Heart right ventricle (tissue), 16 donors: ENCODE data around the gene SPAM1. TPM values are rescaled to one million over a fixed set of nuclear protein-coding genes. Genes with fewer than 3 reads are reported as not detected.

Experiments used
- ATAC-seq, 8 donors: fragments of 200-7000 bp; cut with Tn5 transposase; one replicate each; pipeline ENCODE4 v1.9.1; 2020; ENCODE audit warnings: mild to moderate bottlenecking in 8 of 8, moderate library complexity in 8 of 8, moderate number of reproducible peaks in 1 of 8
- DNase-seq, 2 donors: peaks; one replicate each; pipeline ENCODE4 v3.0.0-alpha.2; 2020
- H3K27ac ChIP-seq, 10 donors: fragments of 200-600 bp; sonication (generic) in 2 of 10; one replicate each; pipeline versions ENCODE4 v1.5.0 to v1.8.0; 2020 to 2022; ENCODE audit warnings: mild to moderate bottlenecking in 3 of 10
- H3K27me3 ChIP-seq, 7 donors: fragments of 200-600 bp; one replicate each; pipeline ENCODE4 v1.8.0; 2021 to 2022; ENCODE audit warnings: mild to moderate bottlenecking in 2 of 7
- H3K36me3 ChIP-seq, 9 donors: fragments of 200-600 bp; sonication (generic) in 1 of 9; one replicate each; pipeline versions ENCODE4 v1.5.0 to v1.8.0; 2020 to 2022; ENCODE audit warnings: mild to moderate bottlenecking in 2 of 9
- H3K4me1 ChIP-seq, 9 donors: fragments of 200-600 bp; sonication (generic) in 1 of 9; one replicate each; pipeline versions ENCODE4 v1.5.0 to v1.8.0; 2020 to 2022; ENCODE audit warnings: mild to moderate bottlenecking in 4 of 9
- H3K4me3 ChIP-seq, 10 donors: fragments of 200-600 bp; sonication (generic) in 2 of 10; one replicate each; pipeline versions ENCODE4 v1.5.0 to v1.8.0; 2020 to 2022; ENCODE audit warnings: mild to moderate bottlenecking in 7 of 10, moderate library complexity in 2 of 10
- H3K9me3 ChIP-seq, 11 donors: fragments of 200-600 bp in 10 of 11; sonication (generic) in 2 of 11; one replicate each; pipeline versions ENCODE4 v1.5.0 to v1.8.0; 2013 to 2022; ENCODE audit warnings: mild to moderate bottlenecking in 2 of 11, control low read depth in 1 of 11, moderate library complexity in 1 of 11
- WGBS, 2 donors: extraction: QIAGEN DNeasy Blood & Tissue Kit; methylation state at CpG; one replicate each; pipeline ENCODE4 v1.1.7; 2013; ENCODE audit warnings: inconsistent platforms in 1 of 2; 5-methylcytosine and 5-hydroxymethylcytosine counted together
- intact Hi-C, 10 donors: fragments of 100-400 bp; cut with DNase I; formaldehyde crosslinking; loops; one replicate each; pipeline versions ENCODE4 v1.11.1 to v1.14.2; 2022
- polyA plus RNA-seq, 2 donors: library from polyadenylated mRNA; stranded (reverse); fragments of 200-250 nt; gene quantifications; one replicate each; pipeline ENCODE4 v1.2.3, GENCODE V29; 2013
- total RNA-seq, 10 donors: library from RNA; stranded (reverse); fragmentation: NEBNext Ultra II Directional in 3 of 10; extraction: Animal tissue kit (Norgen Biotek cat#: 25700) in 3 of 10; gene quantifications; one replicate each; pipeline versions ENCODE4 v1.2.1 to v1.2.4, GENCODE V29; 2021 to 2023
- TF ChIP-seq, protein P1 (sequence below), 9 donors: fragments of 200-600 bp; sonication (generic) in 2 of 9; IDR thresholded peaks; one replicate each; pipeline versions ENCODE4 v1.5.0 to v1.8.0; 2021 to 2022; ENCODE audit warnings: antibody characterized with exemption in 9 of 9, mild to moderate bottlenecking in 5 of 9, moderate library complexity in 1 of 9
- donor health status: Arrhythmogenic right ventricular cardiomyopathy.
- donor health status: ischemic (EF 13 %, LVEDD 7.1; RV severe dilation, severe dysfunction).
- donor health status: healthy with polysubstance abuse.
- donor health status: DM: no; HTN: yes; CAD: no.
- donor health status: DM: no; HTN: no; CAD: no.
- donor health status: ischemic (EF 25% LVEDD 6.9; RV normal size, moderate dysfunction).
- donor health status: ischemic (EF 25% LVEDD 5.7; RV mildly dilated, moderate dysfunction).
- donor health status: healthy.
- donor health status: DM: yes; HTN: yes; CAD: no.
- donor health status: Ischemic cardiomyopathy.
- donor health status: ischemic (EF 35%, LVEDD 5.7; RV mildly dilated, moderate dysfunction).
- donor health status: nonischemic (EF 11% LVEDD 7.7; RV severe dilation, severe dysfunction).
- donor health status: DM: yes; HTN: yes; CAD: no.
- donor health status: PGD.
- donor health status: ischemic (EF 29% LVEDD 5.4; RV normal size, mild dysfunction).
- donor health status: nonischemic (EF 23%, LVEDD 6.1; RV moderate dilation, normal function).

SPAM1 gene
- total and polyA plus RNA-seq, 12 donors: 0.32 TPM; not detected in 11

DNA sequence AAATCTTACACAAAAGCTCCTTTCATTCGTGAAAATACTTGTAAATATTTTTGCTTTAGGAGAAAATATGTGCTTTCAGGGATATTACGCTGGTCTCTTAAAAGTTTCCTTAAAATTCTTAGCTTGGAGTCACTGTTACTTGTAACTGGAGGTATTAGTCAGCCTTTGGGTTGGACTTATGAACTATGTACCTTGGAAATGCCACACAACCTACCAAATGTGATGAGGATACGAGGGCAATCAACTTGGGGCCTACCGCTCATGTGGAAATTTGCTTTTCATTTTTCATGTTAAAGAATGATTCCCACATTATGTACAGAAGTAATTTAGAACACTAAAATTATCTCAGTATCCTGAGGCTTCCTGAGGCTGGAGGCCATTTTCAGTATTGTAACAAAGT is 23.1 kb downstream of the SPAM1 start:
- H3K27ac ChIP-seq: no peak overlapping the region
- H3K4me3 ChIP-seq: no peak overlapping the region
- H3K9me3 ChIP-seq: no peaks in the 10 kb centered on the region
- no peaks in the 10 kb centered on the region for H3K36me3 ChIP-seq
- 90 to 91% methylated on average over 4 of the region's 4 CpGs for WGBS, 2 donors
- no peak for DNase-seq
- TF ChIP-seq, protein P1, sequence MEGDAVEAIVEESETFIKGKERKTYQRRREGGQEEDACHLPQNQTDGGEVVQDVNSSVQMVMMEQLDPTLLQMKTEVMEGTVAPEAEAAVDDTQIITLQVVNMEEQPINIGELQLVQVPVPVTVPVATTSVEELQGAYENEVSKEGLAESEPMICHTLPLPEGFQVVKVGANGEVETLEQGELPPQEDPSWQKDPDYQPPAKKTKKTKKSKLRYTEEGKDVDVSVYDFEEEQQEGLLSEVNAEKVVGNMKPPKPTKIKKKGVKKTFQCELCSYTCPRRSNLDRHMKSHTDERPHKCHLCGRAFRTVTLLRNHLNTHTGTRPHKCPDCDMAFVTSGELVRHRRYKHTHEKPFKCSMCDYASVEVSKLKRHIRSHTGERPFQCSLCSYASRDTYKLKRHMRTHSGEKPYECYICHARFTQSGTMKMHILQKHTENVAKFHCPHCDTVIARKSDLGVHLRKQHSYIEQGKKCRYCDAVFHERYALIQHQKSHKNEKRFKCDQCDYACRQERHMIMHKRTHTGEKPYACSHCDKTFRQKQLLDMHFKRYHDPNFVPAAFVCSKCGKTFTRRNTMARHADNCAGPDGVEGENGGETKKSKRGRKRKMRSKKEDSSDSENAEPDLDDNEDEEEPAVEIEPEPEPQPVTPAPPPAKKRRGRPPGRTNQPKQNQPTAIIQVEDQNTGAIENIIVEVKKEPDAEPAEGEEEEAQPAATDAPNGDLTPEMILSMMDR (IDR thresholded peaks at IDR 0.05): no peak
- no peaks in the 10 kb centered on the region for H3K4me1 ChIP-seq
- ATAC-seq: no peak
- intact Hi-C loops: no loop called here
- no peaks in the 10 kb centered on the region for H3K27me3 ChIP-seq

DNA sequence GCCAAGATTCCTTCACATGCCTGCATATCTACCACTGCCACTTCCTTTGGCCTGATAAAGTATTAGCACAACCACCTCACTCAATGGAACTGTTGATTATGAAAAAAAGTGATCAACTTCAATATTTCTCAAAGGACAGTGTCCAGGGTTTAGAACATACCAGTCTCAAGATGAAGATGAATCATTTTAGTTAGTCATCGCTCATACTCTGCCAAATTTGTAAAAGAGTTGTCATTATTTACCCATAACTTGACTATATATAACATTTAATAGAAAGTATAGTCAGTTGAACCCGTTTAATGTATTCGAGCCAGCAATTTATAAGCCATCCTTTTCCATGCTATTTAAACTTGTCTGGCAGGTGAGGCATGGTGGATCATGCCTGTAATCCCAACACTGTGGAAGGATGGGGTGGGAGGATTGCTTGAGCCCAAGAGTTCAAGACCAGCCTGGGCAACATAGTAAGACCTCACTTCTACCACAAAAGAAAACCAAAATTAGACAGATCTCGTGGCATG is 33.2 kb downstream of the SPAM1 start:
- no peak for DNase-seq

DNA sequence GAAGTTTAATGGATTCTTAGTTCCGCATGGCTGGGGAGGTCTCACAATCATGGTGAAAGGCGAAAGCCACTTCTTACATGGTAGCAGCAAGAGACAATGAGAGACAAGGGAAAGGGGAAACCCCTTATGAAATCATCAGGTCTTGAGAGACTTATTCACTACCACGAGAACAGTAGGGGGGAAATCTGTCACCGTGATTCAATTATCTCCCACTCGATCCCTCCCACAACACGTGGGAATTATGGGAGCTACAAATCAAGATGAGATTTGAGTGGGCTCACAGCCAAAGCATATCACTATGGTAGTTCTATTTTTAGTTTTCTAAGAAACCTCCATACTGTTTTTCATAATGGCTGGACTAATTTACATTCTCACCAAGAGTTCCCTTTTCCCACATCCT is 36.7 kb downstream of the SPAM1 start:
- Histone ChIP-seq H3K4me1 (no peaks in the 10 kb centered on the region), H3K27me3 (no peaks in the 10 kb centered on the region), H3K9me3 (no peaks in the 10 kb centered on the region), H3K4me3 (no peak overlapping the region), H3K27ac (no peak overlapping the region), H3K36me3 (no peaks in the 10 kb centered on the region)
- TF ChIP-seq, protein P1 (IDR thresholded peaks at IDR 0.05): no peak
- no peak for ATAC-seq
- intact Hi-C loops: loop anchor here in 1 of 10 donors (10.0 kb wide), 1 partner anchor 143 kb away; no protein-coding TSS in a partner anchor
- no peak for DNase-seq
- 32 to 33% methylated on average over 6 of the region's 6 CpGs for WGBS, 2 donors

More for the DNA sequence above, 33.2 kb downstream of the SPAM1 start:
- WGBS, 2 donors: 75 to 95% methylated on average over 4 of the region's 4 CpGs
- Histone ChIP-seq H3K9me3 (no peaks in the 10 kb centered on the region), H3K36me3 (no peaks in the 10 kb centered on the region), H3K4me1 (no peaks in the 10 kb centered on the region), H3K27me3 (no peaks in the 10 kb centered on the region), H3K4me3 (no peak overlapping the region), H3K27ac (no peak overlapping the region)
- TF ChIP-seq, protein P1 (IDR thresholded peaks at IDR 0.05): no peak
- intact Hi-C loops: no loop called here
- ATAC-seq: no peak

DNA sequence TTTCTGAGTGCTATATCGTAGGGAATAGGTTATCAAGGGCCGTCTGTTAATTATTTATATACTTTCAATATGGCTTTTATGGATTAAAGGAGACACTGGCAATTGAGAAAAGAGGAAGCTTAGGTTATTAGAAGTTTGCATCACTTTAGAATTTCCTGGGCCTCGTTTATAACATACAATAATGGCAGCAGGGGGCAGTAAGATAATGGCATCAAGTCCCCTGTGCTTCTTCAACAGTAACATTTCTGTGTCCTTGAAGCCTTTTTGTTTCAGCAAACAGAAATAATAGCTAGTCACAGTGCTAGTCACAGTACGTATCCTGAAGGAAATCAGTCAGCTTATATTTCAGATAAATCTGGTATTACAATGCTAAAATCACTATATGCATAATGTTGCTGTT is 41.9 kb downstream of the SPAM1 start:
- no peaks in the 10 kb centered on the region for H3K36me3 ChIP-seq
- intact Hi-C loops: loop anchor here in 1 of 10 donors (10.0 kb wide), 1 partner anchor 138 kb away; no protein-coding TSS in a partner anchor
- no peak for DNase-seq

More for the DNA sequence above, 41.9 kb downstream of the SPAM1 start:
- no peaks in the 10 kb centered on the region for H3K4me1 ChIP-seq
- 52 to 57% methylated on average over 4 of the region's 4 CpGs for WGBS, 2 donors
- no peaks in the 10 kb centered on the region for H3K27me3 ChIP-seq
- no peak overlapping the region for H3K4me3 ChIP-seq
- no peak for ATAC-seq
- no peaks in the 10 kb centered on the region for H3K9me3 ChIP-seq
- H3K27ac ChIP-seq: no peak overlapping the region
- TF ChIP-seq, protein P1 (IDR thresholded peaks at IDR 0.05): peak in 2 of 9 donors; percentile 7 to 20
